PC-9 (cell line): ENCODE data around the gene DNAH12. TPM values are rescaled to one million over a fixed set of nuclear protein-coding genes. Genes with fewer than 3 reads are reported as not detected.
A peak's percentile ranks its signal among the peaks of the same experiment; 100 is the strongest.
"Not testable (repeated sequence)": the region's sequence is repeated elsewhere in the genome, so short reads cannot be mapped to it uniquely, and the experiment has no call there.

Experiments used
- BruUV-seq: library from RNA; stranded (reverse); fragments of 400-500 nt; replicated peaks from 2 replicates; lab custom pipeline; 2021; lab: Mats Ljungman, UMichigan
- CTCF ChIA-PET: fragments of 300-600 bp; sonication (Branson Sonifier 250); formaldehyde crosslinking; loops from one replicate; lab custom pipeline; 2022; ENCODE audit warnings: antibody characterized with exemption; lab: Charles Lee
- POLR2A ChIA-PET: fragments of 300-600 bp; sonication (Branson Sonifier 250); formaldehyde crosslinking; loops from one replicate; lab custom pipeline; 2022; ENCODE audit warnings: antibody characterized with exemption; ENCODE audit not compliant: unreplicated experiment; lab: Charles Lee
- DNase-seq, 2 experiments: peaks; one replicate each; pipeline versions ENCODE4 v3.0.0 to v3.0.0-alpha.2; 2015 to 2022; ENCODE audit warnings: mixed read lengths in 1 of 2
- H2AFZ ChIP-seq: fragments of 200-600 bp; sonication (generic); 2 replicates; pipeline ENCODE4 v1.8.1; 2017; ENCODE audit warnings: antibody characterized with exemption
- H3F3A ChIP-seq: fragments of 200-600 bp; sonication (generic); 2 replicates; pipeline ENCODE4 v1.8.1; 2017; ENCODE audit warnings: antibody characterized with exemption, mild to moderate bottlenecking, low read depth; ENCODE audit not compliant: insufficient read depth
- H3K27ac ChIP-seq: fragments of 200-600 bp; sonication (generic); 2 replicates; pipeline ENCODE4 v1.6.1; 2016; ENCODE audit warnings: mixed run types
- H3K27me3 ChIP-seq: fragments of 200-600 bp; sonication (generic); 2 replicates; pipeline ENCODE4 v1.6.1; 2016; ENCODE audit warnings: low read depth, mixed run types; ENCODE audit not compliant: insufficient read depth
- H3K36me3 ChIP-seq: fragments of 200-600 bp; sonication (generic); 2 replicates; pipeline ENCODE4 v1.6.1; 2016; ENCODE audit warnings: low read depth, mixed run types
- H3K4me1 ChIP-seq: fragments of 200-600 bp; sonication (generic); replicated peaks from 2 replicates; pipeline ENCODE4 v1.6.1; 2016; ENCODE audit warnings: mixed run types; ENCODE audit not compliant: insufficient read depth
- H3K4me2 ChIP-seq: fragments of 200-600 bp; sonication (generic); 2 replicates; pipeline ENCODE4 v1.6.1; 2017; ENCODE audit warnings: mixed run types
- H3K4me3 ChIP-seq: fragments of 200-600 bp; sonication (generic); 2 replicates; pipeline ENCODE4 v1.6.1; 2016; ENCODE audit warnings: mixed run types
- H3K79me2 ChIP-seq: fragments of 200-600 bp; sonication (generic); 2 replicates; pipeline ENCODE4 v1.6.1; 2017; ENCODE audit warnings: low read depth, mixed run types
- H3K9me2 ChIP-seq: fragments of 200-600 bp; sonication (generic); 2 replicates; pipeline ENCODE4 v1.8.1; 2017; ENCODE audit warnings: mild to moderate bottlenecking; ENCODE audit not compliant: insufficient read depth
- H3K9me3 ChIP-seq: fragments of 200-600 bp; sonication (generic); 2 replicates; pipeline ENCODE4 v1.8.1; 2016; ENCODE audit warnings: low read depth; ENCODE audit not compliant: insufficient read depth
- H4K20me1 ChIP-seq: fragments of 200-600 bp; sonication (generic); 2 replicates; pipeline ENCODE4 v1.8.1; 2017; ENCODE audit not compliant: insufficient read depth
- CTCF ChIP-seq: fragments of 200-600 bp; sonication (generic); conservative IDR thresholded peaks from 2 replicates; pipeline ENCODE4 v1.6.1; 2017; ENCODE audit warnings: mixed run types, antibody characterized with exemption, mild to moderate bottlenecking, moderate library complexity
- EZH2 ChIP-seq: fragments of 200-600 bp; sonication (generic); IDR thresholded peaks from 2 replicates; pipeline ENCODE4 v1.8.0; 2017; ENCODE audit warnings: antibody characterized with exemption, low read depth
- intact Hi-C: fragments of 100-400 bp; cut with micrococcal nuclease; formaldehyde crosslinking; loops from one replicate; pipeline ENCODE4 v1.10.0; 2022; ENCODE audit not compliant: unreplicated experiment
- total RNA-seq: library from RNA; stranded (reverse); gene quantifications from 2 replicates; pipeline ENCODE4 v1.2.3, GENCODE V29; 2021

DNAH12 gene
- total RNA-seq, 1 experiment from 2014 or later = 0.22 TPM

- H3F3A ChIP-seq = no peaks in the 10 kb centered on the region
- DNase-seq = no peak
- H3K9me2 ChIP-seq = no peaks in the 10 kb centered on the region
- no peak for TF ChIP-seq CTCF
- no peak for TF ChIP-seq EZH2
- no TSS peak for BruUV-seq
- no peaks in the 10 kb centered on the region for H3K79me2 ChIP-seq
- intact Hi-C loops = no loop called here
- no peaks in the 10 kb centered on the region for H3K4me1 ChIP-seq
- no peak overlapping the region for H3K4me3 ChIP-seq
- no peaks in the 10 kb centered on the region for H4K20me1 ChIP-seq
- H3K9me3 ChIP-seq = no peaks in the 10 kb centered on the region
- no peaks in the 10 kb centered on the region for H3K27me3 ChIP-seq
- POLR2A ChIA-PET = interaction anchor here (0.6 kb wide), 1 partner anchor 1248 kb away, joined by 4 read pairs; no protein-coding TSS in a partner anchor
- H3K36me3 ChIP-seq = no peaks in the 10 kb centered on the region
- no peak overlapping the region for H3K4me2 ChIP-seq
- CTCF ChIA-PET = no interaction called here
- no peak overlapping the region for H2AFZ ChIP-seq
- H3K27ac ChIP-seq = no peak overlapping the region
Observed at GRCh38 chr3:57309769-57310360, 234.3 kb downstream of the DNAH12 start.

GRCh38 chr3:57303520-57303919 is 240.6 kb downstream of the DNAH12 start:
- H3K9me2 ChIP-seq, CTCF ChIA-PET, H3K4me3 ChIP-seq, H3K79me2 ChIP-seq, H2AFZ ChIP-seq, H3F3A ChIP-seq, H3K9me3 ChIP-seq, H4K20me1 ChIP-seq, H3K4me1 ChIP-seq, intact Hi-C loops, H3K27ac ChIP-seq, H3K27me3 ChIP-seq, H3K36me3 ChIP-seq, BruUV-seq, H3K4me2 ChIP-seq: not testable (repeated sequence)
- peak in 1 of 2 experiments; percentile 39 for DNase-seq
- POLR2A ChIA-PET = interaction anchor here (0.6 kb wide), 1 partner anchor 63 kb away, joined by 4 read pairs; no protein-coding TSS in a partner anchor

DNA sequence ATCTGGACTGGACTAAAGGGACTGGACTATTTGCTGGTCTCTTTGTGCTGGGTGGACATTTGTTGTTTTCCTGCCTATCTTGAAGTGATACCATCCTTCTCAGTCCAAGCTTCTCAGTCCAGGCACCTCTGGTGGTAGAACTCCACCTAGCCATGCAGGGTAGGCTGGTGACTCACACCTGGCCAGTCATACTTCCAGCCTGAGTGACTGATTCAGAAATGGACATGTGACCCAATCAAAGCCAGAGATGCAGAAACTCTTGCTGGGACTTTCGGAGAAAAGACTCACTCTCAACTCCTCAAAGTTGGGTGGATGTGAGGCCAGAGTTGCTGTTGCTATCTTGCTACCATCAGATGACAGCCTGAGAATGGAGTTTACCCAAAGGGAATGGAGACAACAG is 246.1 kb downstream of the DNAH12 start:
- Histone ChIP-seq H3K27ac (no peak overlapping the region), H3K36me3 (no peaks in the 10 kb centered on the region), H3K4me1 (peaks cover 8% of the 10 kb centered on the region; the same call in 1 of the 2 replicates), H3F3A (peaks cover 9% of the 10 kb centered on the region; the same call in 1 of the 2 replicates), H3K9me2 (no peaks in the 10 kb centered on the region), H3K27me3 (no peaks in the 10 kb centered on the region), H3K79me2 (no peaks in the 10 kb centered on the region), H3K4me3 (no peak overlapping the region), H3K4me2 (peak overlapping the region; percentile 23; the same call in 1 of the 2 replicates), H4K20me1 (no peaks in the 10 kb centered on the region), H3K9me3 (no peaks in the 10 kb centered on the region), H2AFZ (no peak overlapping the region)
- peak; percentile 57 to 72 for DNase-seq
- intact Hi-C loops = no loop called here
- ChIA-PET POLR2A (no interaction called here), CTCF (interaction anchor here (0.6 kb wide), 2 partner anchors 13 to 68 kb away, joined by 4 read pairs; no protein-coding TSS in a partner anchor)
- TF ChIP-seq CTCF = no peak
- no peak for TF ChIP-seq EZH2
- BruUV-seq = no TSS peak
